Testis (tissue), 3 donors: ENCODE data around the gene PRUNE2. TPM values are rescaled to one million over a fixed set of nuclear protein-coding genes. Genes with fewer than 3 reads are reported as not detected.

ENCODE experiments used
- DNase-seq: peaks from one replicate; pipeline ENCODE4 v3.0.0-alpha.2; 2019
- H3K27ac ChIP-seq, 2 donors: fragments of 200-600 bp; sonication (generic); one replicate each; pipeline ENCODE4 v1.5.1; 2019
- H3K27me3 ChIP-seq: fragments of 200-600 bp; sonication (generic); one replicate; pipeline ENCODE4 v1.5.1; 2019
- H3K36me3 ChIP-seq: fragments of 200-600 bp; sonication (generic); one replicate; pipeline ENCODE4 v1.5.1; 2017; ENCODE audit warnings: low read depth; ENCODE audit errors: missing control alignments
- H3K4me1 ChIP-seq: fragments of 200-600 bp; sonication (generic); one replicate; pipeline ENCODE4 v1.5.1; 2019
- H3K4me3 ChIP-seq, 2 donors: fragments of 200-600 bp; sonication (generic); one replicate each; pipeline ENCODE4 v1.5.1; 2017 to 2019
- H3K9me3 ChIP-seq: fragments of 200-600 bp; sonication (generic); one replicate; pipeline ENCODE4 v1.5.1; 2017
- POLR2A ChIP-seq: fragments of 450-650 bp; IDR thresholded peaks from one replicate; pipeline ENCODE4 v1.6.1; 2017; ENCODE audit warnings: antibody characterized with exemption, mild to moderate bottlenecking, moderate library complexity
- WGBS, 2 donors: methylation state at CpG; one replicate each; pipeline ENCODE4 v1.1.5; 2018; 5-methylcytosine and 5-hydroxymethylcytosine counted together
- intact Hi-C: fragments of 100-400 bp; cut with DNase I; formaldehyde crosslinking; loops from one replicate; pipeline ENCODE4 v1.15.1; 2023; ENCODE audit warnings: low total_unique reads
- polyA plus RNA-seq: library from polyadenylated mRNA; stranded (reverse); fragments of 350-450 nt; fragmentation: Illumina TruSeq; extraction: RNeasy Lipid Tissue Mini Kit (QIAGEN cat#74804); gene quantifications from one replicate; pipeline ENCODE4 v1.2.3, GENCODE V29; 2014; ENCODE audit warnings: low read depth, low replicate concordance; ENCODE audit not compliant: insufficient read depth
- total RNA-seq, 2 donors: library from RNA; depleted of rRNA; stranded (reverse); fragments of >200 nt; gene quantifications; one replicate each; pipeline ENCODE4 v1.2.3, GENCODE V29; 2016
- TF ChIP-seq, protein P1 (sequence below), 3 experiments: fragments of 450-650 bp in 2 of 3; fragments of 200-600 bp in 1 of 3; sonication (generic) in 1 of 3; IDR thresholded peaks; one replicate each; pipeline ENCODE4 v1.5.1; 2016 to 2019; ENCODE audit warnings: antibody characterized with exemption in 3 of 3, mild to moderate bottlenecking in 2 of 3, moderate library complexity in 1 of 3

PRUNE2 gene
- total and polyA plus RNA-seq, 3 donors from 2014 or later: 15.8 to 19.3 (median 17.2) TPM

- TF ChIP-seq, protein P1, sequence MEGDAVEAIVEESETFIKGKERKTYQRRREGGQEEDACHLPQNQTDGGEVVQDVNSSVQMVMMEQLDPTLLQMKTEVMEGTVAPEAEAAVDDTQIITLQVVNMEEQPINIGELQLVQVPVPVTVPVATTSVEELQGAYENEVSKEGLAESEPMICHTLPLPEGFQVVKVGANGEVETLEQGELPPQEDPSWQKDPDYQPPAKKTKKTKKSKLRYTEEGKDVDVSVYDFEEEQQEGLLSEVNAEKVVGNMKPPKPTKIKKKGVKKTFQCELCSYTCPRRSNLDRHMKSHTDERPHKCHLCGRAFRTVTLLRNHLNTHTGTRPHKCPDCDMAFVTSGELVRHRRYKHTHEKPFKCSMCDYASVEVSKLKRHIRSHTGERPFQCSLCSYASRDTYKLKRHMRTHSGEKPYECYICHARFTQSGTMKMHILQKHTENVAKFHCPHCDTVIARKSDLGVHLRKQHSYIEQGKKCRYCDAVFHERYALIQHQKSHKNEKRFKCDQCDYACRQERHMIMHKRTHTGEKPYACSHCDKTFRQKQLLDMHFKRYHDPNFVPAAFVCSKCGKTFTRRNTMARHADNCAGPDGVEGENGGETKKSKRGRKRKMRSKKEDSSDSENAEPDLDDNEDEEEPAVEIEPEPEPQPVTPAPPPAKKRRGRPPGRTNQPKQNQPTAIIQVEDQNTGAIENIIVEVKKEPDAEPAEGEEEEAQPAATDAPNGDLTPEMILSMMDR (IDR thresholded peaks at IDR 0.05): no peak
- TF ChIP-seq POLR2A: no peak
- DNase-seq: no peak
- intact Hi-C loops: no loop called here
- Histone ChIP-seq H3K9me3 (no peaks in the 10 kb centered on the region), H3K4me3 (no peak overlapping the region), H3K27ac (no peak overlapping the region), H3K36me3 (no peaks in the 10 kb centered on the region), H3K4me1 (no peaks in the 10 kb centered on the region), H3K27me3 (no peaks in the 10 kb centered on the region)
- WGBS, 2 donors: 79 to 85% methylated on average over 3 of the region's 3 CpGs
Observed at GRCh38 chr9:76878933-76879332, 27.0 kb downstream of the PRUNE2 start.

DNA sequence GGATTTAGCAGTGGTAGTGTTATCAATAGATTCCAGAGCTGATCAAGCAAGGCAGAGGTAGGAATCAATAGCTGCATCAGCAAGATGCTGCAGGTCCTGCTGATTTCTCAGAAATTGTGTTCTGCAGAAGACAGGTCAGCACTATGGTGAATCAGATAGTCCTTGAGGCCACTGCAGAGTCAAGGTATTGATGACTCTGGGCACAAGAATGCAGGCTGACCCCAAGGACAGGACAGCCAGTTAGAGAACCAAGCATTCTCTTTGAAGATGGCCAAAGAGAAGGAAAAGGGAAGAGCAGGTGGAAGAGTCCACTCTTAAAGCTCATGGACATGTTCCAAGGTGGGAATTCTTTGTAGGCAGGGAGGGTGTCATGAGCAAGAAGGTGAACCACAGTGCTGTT, 28.0 kb downstream of the PRUNE2 start:
- no peak overlapping the region for H3K4me3 ChIP-seq
- no peaks in the 10 kb centered on the region for H3K4me1 ChIP-seq
- DNase-seq: no peak
- H3K27me3 ChIP-seq: no peaks in the 10 kb centered on the region
- H3K9me3 ChIP-seq: no peaks in the 10 kb centered on the region
- no peaks in the 10 kb centered on the region for H3K36me3 ChIP-seq
- intact Hi-C loops: no loop called here
- no peak for TF ChIP-seq POLR2A
- TF ChIP-seq, protein P1 (IDR thresholded peaks at IDR 0.05): no peak
- H3K27ac ChIP-seq: no peak overlapping the region

DNA sequence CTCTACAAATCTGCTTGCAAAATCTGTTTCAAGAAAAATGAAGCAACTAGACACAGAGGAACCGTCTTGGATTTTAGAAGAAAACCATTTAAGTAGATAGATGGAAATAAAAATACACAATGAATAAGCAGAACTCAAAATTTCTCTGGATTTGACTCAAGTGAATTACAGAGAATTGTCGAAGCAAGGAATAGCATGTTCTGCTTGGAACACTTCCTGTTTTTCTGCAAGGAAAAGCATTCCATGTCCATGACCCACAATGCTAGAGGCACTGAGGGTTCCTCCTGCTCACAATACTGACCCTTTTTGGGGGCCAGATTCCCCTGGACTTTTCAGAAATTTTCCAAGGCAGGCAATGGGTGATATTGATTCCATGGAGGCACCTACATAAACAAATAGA, 29.8 kb downstream of the PRUNE2 start:
- no peak for TF ChIP-seq POLR2A
- TF ChIP-seq, protein P1 (IDR thresholded peaks at IDR 0.05): no peak
- Histone ChIP-seq H3K27me3 (no peaks in the 10 kb centered on the region), H3K4me1 (no peaks in the 10 kb centered on the region), H3K36me3 (no peaks in the 10 kb centered on the region), H3K4me3 (no peak overlapping the region), H3K27ac (no peak overlapping the region), H3K9me3 (no peaks in the 10 kb centered on the region)
- WGBS, 2 donors: 67 to 69% methylated on average over 2 of the region's 2 CpGs
- intact Hi-C loops: no loop called here
- no peak for DNase-seq

GRCh38 chr9:76873821-76874220, 32.1 kb downstream of the PRUNE2 start:
- H3K27ac ChIP-seq: no peak overlapping the region
- no peaks in the 10 kb centered on the region for H3K9me3 ChIP-seq
- no peak overlapping the region for H3K4me3 ChIP-seq
- no peaks in the 10 kb centered on the region for H3K27me3 ChIP-seq
- no peak for TF ChIP-seq POLR2A
- TF ChIP-seq, protein P1 (IDR thresholded peaks at IDR 0.05): no peak
- no peaks in the 10 kb centered on the region for H3K4me1 ChIP-seq
- intact Hi-C loops: no loop called here
- 57 to 59% methylated on average over 2 of the region's 2 CpGs for WGBS, 2 donors
- no peaks in the 10 kb centered on the region for H3K36me3 ChIP-seq
- no peak for DNase-seq

DNA sequence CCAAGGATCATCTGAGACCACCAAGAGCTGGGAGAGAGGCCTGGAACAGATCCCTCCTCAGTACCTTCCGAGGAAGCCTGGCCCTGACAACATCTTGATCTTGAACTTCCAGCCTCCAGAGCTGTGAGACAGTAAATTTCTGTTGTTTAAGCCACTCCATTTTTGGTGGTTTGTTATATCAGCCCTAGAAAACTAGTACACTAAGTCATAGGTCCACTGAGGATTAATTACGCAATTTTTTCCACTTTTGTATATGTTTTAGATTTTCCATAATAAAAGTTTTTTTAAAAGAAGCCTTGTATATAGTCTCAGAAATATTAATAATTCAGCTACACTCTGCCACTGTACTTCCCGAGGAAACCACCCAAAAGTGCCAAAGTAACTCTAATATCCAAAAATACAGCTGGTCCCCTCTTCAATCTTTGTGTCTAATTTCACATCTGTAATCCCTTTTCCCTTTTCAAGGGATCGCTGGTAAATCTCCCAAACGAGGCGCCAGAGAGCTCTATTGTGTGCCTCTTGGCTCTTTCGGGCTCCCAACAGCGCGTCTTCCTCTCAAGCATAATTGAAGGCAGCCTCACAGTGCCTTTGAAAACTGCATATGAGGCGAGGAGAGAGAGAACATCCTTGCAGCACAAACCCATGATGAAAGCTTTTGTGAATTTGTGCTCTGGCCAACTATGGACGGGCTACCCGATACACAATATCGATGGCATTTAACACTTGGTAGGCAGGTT, 32.7 kb downstream of the PRUNE2 start:
- TF ChIP-seq, protein P1 (IDR thresholded peaks at IDR 0.05): no peak
- no peak for TF ChIP-seq POLR2A
- intact Hi-C loops: no loop called here
- no peaks in the 10 kb centered on the region for H3K36me3 ChIP-seq
- DNase-seq: no peak
- no peak overlapping the region for H3K27ac ChIP-seq
- 52 to 55% methylated on average over 13 of the region's 13 CpGs for WGBS, 2 donors
- H3K4me1 ChIP-seq: no peaks in the 10 kb centered on the region
- no peaks in the 10 kb centered on the region for H3K9me3 ChIP-seq
- no peaks in the 10 kb centered on the region for H3K27me3 ChIP-seq
- H3K4me3 ChIP-seq: no peak overlapping the region
